Transverse colon (tissue), 4 donors: ENCODE measurements around the gene TYW1. TPM values are rescaled to one million over a fixed set of nuclear protein-coding genes. Genes with fewer than 3 reads are reported as not detected.
"Not testable (repeated sequence)": the region's sequence is repeated elsewhere in the genome, so short reads cannot be mapped to it uniquely, and the experiment has no call there.

Experiments
- DNase-seq: peaks from one replicate; pipeline ENCODE4 v3.0.0-alpha.2; 2019
- H3K27ac ChIP-seq, 4 donors: fragments of 200-600 bp; sonication (generic); 2 replicates each; pipeline ENCODE4 v1.5.1; 2016 to 2018; ENCODE audit warnings: inconsistent platforms in 4 of 4
- H3K27me3 ChIP-seq: fragments of 200-600 bp; sonication (generic); 2 replicates; pipeline ENCODE4 v1.5.1; 2017; ENCODE audit warnings: inconsistent platforms
- H3K36me3 ChIP-seq, 4 donors: fragments of 200-600 bp; sonication (generic); 2 replicates each; pipeline ENCODE4 v1.5.1; 2017 to 2019; ENCODE audit warnings: inconsistent platforms in 4 of 4
- H3K4me1 ChIP-seq, 4 donors: fragments of 200-600 bp; sonication (generic); 2 replicates each; pipeline ENCODE4 v1.5.1; 2017 to 2020; ENCODE audit warnings: inconsistent platforms in 4 of 4
- H3K4me3 ChIP-seq, 4 donors: fragments of 200-600 bp; sonication (generic); 1 replicate in 1 of 4; 2 replicates in 3 of 4; pipeline versions ENCODE4 v1.5.1 to v1.6.1; 2017 to 2019; ENCODE audit warnings: inconsistent platforms in 4 of 4
- H3K9me3 ChIP-seq, 2 donors: fragments of 200-600 bp; sonication (generic); 2 replicates each; pipeline ENCODE4 v1.5.1; 2017 to 2019; ENCODE audit warnings: inconsistent platforms in 2 of 2
- EP300 ChIP-seq: sonication (generic); formaldehyde crosslinking; IDR thresholded peaks from one replicate; pipeline ENCODE4 v1.6.1; 2017; ENCODE audit warnings: antibody characterized with exemption, low read depth
- POLR2A ChIP-seq: fragments of 450-650 bp; IDR thresholded peaks from one replicate; pipeline ENCODE4 v1.6.1; 2016; ENCODE audit warnings: antibody characterized with exemption, mild to moderate bottlenecking, moderate library complexity
- POLR2AphosphoS5 ChIP-seq, 3 donors: sonication (generic); formaldehyde crosslinking; IDR thresholded peaks; one replicate each; pipeline ENCODE4 v1.6.1; 2016; ENCODE audit warnings: antibody characterized with exemption in 3 of 3
- WGBS, 2 donors: methylation state at CpG; one replicate each; pipeline ENCODE4 v1.1.5; 2018; ENCODE audit warnings: low coverage in 1 of 2; 5-methylcytosine and 5-hydroxymethylcytosine counted together
- in situ Hi-C, 4 donors: fragments of 200-750 bp; cut with MboI; loops; one replicate each; pipeline versions ENCODE4 v1.15.0 to v1.15.1; 2017; ENCODE audit warnings: low sequenced_read_pairs in 3 of 4, low pct_ligation_motif_present in 1 of 4, low pct_unique_long_range_greater_than_20kb in 1 of 4
- intact Hi-C: fragments of 100-400 bp; cut with DNase I; formaldehyde crosslinking; loops from one replicate; pipeline ENCODE4 v1.15.1; 2023; ENCODE audit warnings: low total_unique reads
- total RNA-seq, 4 donors: library from RNA; depleted of rRNA; stranded (reverse); fragments of >200 nt; gene quantifications; one replicate each; pipeline ENCODE4 v1.1.0, GENCODE V29; 2016
- TF ChIP-seq, protein P1 (sequence below), 5 experiments: fragments of 200-600 bp in 3 of 5; fragments of 450-650 bp in 2 of 5; sonication (generic) in 3 of 5; IDR thresholded peaks; 1 replicate in 2 of 5; 2 replicates in 3 of 5; pipeline ENCODE4 v1.5.1; 2016 to 2017; ENCODE audit warnings: antibody characterized with exemption in 5 of 5, inconsistent platforms in 3 of 5, mild to moderate bottlenecking in 2 of 5, moderate library complexity in 1 of 5

TYW1 gene
- total RNA-seq, 4 donors from 2014 or later: 24.3 to 87.8 (median 27.5) TPM

GRCh38 chr7:66994691-66995049 lies 2.0 kb upstream of the TYW1 start:
- Histone ChIP-seq H3K4me1 (peaks cover 10 to 31% (median 16%) of the 10 kb centered on the region in 4 donors), H3K36me3 (peaks cover 0 to 31% (median 16%) of the 10 kb centered on the region in 4 donors), H3K27ac (peak overlapping the region; percentile 93 to 99 (median 98)), H3K4me3 (peak overlapping the region; percentile 52 to 81 (median 56))
- intact Hi-C loops, H3K9me3 ChIP-seq, in situ Hi-C loops, H3K27me3 ChIP-seq: not testable (repeated sequence)
- WGBS, 2 donors: 0% methylated on average over 3 to 9 of the region's 9 CpGs
- DNase-seq: peak; percentile 70
- TF ChIP-seq POLR2AphosphoS5 (IDR thresholded peaks at IDR 0.05) (peak; percentile 87 to 94 (median 94)), EP300 (peak; percentile 41)
- TF ChIP-seq, protein P1, sequence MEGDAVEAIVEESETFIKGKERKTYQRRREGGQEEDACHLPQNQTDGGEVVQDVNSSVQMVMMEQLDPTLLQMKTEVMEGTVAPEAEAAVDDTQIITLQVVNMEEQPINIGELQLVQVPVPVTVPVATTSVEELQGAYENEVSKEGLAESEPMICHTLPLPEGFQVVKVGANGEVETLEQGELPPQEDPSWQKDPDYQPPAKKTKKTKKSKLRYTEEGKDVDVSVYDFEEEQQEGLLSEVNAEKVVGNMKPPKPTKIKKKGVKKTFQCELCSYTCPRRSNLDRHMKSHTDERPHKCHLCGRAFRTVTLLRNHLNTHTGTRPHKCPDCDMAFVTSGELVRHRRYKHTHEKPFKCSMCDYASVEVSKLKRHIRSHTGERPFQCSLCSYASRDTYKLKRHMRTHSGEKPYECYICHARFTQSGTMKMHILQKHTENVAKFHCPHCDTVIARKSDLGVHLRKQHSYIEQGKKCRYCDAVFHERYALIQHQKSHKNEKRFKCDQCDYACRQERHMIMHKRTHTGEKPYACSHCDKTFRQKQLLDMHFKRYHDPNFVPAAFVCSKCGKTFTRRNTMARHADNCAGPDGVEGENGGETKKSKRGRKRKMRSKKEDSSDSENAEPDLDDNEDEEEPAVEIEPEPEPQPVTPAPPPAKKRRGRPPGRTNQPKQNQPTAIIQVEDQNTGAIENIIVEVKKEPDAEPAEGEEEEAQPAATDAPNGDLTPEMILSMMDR (IDR thresholded peaks at IDR 0.05): peak in 4 of 5 experiments; percentile 22 to 33 (median 29)

GRCh38 chr7:66995050-66995776 lies 1.4 kb upstream of the TYW1 start, which contains the start of gene SBDS:
TSS of gene SBDS (minus strand) at chr7:66995586. CDS start at chr7:66995417, 169 bp downstream.
- H3K27me3 ChIP-seq, H3K9me3 ChIP-seq, in situ Hi-C loops, intact Hi-C loops: not testable (repeated sequence)
- Histone ChIP-seq H3K4me1 (peaks cover 10 to 31% (median 16%) of the 10 kb centered on the region in 4 donors), H3K27ac (peak within 1 kb of the TSS; percentile 93 to 99 (median 98)), H3K4me3 (peak within 1 kb of the TSS; percentile 52 to 81 (median 56)), H3K36me3 (peaks cover 0 to 27% (median 14%) of the 10 kb centered on the region in 4 donors)
- TF ChIP-seq POLR2A: peak; percentile 99
- peak; percentile 98 to 99 (median 99) for TF ChIP-seq POLR2AphosphoS5 (IDR thresholded peaks at IDR 0.05)
- WGBS, 2 donors: 1 to 2% methylated on average over 13 to 57 of the region's 59 CpGs
- DNase-seq: peak; percentile 96

GRCh38 chr7:67000601-67001258 lies 4.1 kb downstream of the TYW1 start:
- TF ChIP-seq, protein P1 (IDR thresholded peaks at IDR 0.05): peak in 3 of 5 experiments; percentile 43 to 46 (median 45)
- H3K9me3 ChIP-seq, H3K27ac ChIP-seq, intact Hi-C loops, H3K27me3 ChIP-seq, H3K36me3 ChIP-seq, H3K4me1 ChIP-seq, H3K4me3 ChIP-seq, in situ Hi-C loops, DNase-seq: not testable (repeated sequence)
- WGBS, 2 donors: 41 to 61% methylated on average over 3 to 4 of the region's 5 CpGs

- intact Hi-C loops, H3K9me3 ChIP-seq, in situ Hi-C loops, DNase-seq, H3K27me3 ChIP-seq, H3K4me1 ChIP-seq, H3K4me3 ChIP-seq, H3K27ac ChIP-seq: not testable (repeated sequence)
- peaks cover 0 to 11% (median 1%) of the 10 kb centered on the region in 4 donors for H3K36me3 ChIP-seq
- 60 to 93% methylated on average over 1 to 2 of the region's 2 CpGs for WGBS, 2 donors
These were observed 7.5 kb downstream of the TYW1 start for GRCh38 chr7:67004145-67004544.

GRCh38 chr7:67006965-67007364 lies 10.3 kb downstream of the TYW1 start:
- Histone ChIP-seq H3K4me3 (no peak overlapping the region), H3K36me3 (peaks cover 0 to 19% (median 7%) of the 10 kb centered on the region in 4 donors), H3K27ac (no peak overlapping the region), H3K9me3 (no peaks in the 10 kb centered on the region), H3K4me1 (no peaks in the 10 kb centered on the region), H3K27me3 (no peaks in the 10 kb centered on the region)
- DNase-seq: no peak
- in situ Hi-C loops: no loop called here
- TF ChIP-seq EP300 (no peak), POLR2A (no peak)
- intact Hi-C loops: no loop called here
- WGBS, 2 donors: 81 to 100% methylated on average over 1 to 2 of the region's 2 CpGs
